Muscle layer of duodenum (tissue), 2 donors: ENCODE results near the gene RHBDD3.
"Not testable (repeated sequence)": the region's sequence is repeated elsewhere in the genome, so short reads cannot be mapped to it uniquely, and the experiment has no call there.

Source experiments
- H3K27ac ChIP-seq: one replicate; pipeline ENCODE4 v1.7.0; 2013; ENCODE audit warnings: mild to moderate bottlenecking, low read length
- H3K27me3 ChIP-seq: one replicate; pipeline ENCODE4 v1.7.0; 2013; ENCODE audit warnings: low read depth, mild to moderate bottlenecking, control low read depth, low read length
- H3K36me3 ChIP-seq, 2 donors: one replicate each; pipeline ENCODE4 v1.7.0; 2013; ENCODE audit warnings: low read length in 2 of 2, control low read depth in 1 of 2, mild to moderate bottlenecking in 1 of 2; ENCODE audit not compliant: insufficient read depth in 2 of 2, control insufficient read depth in 1 of 2
- H3K4me1 ChIP-seq, 2 donors: one replicate each; pipeline ENCODE4 v1.7.0; 2013; ENCODE audit warnings: low read length in 2 of 2, mild to moderate bottlenecking in 2 of 2, control low read depth in 1 of 2, moderate library complexity in 1 of 2; ENCODE audit not compliant: insufficient read depth in 2 of 2, control insufficient read depth in 1 of 2
- H3K4me3 ChIP-seq, 2 donors: one replicate each; pipeline ENCODE4 v1.7.0; 2013; ENCODE audit warnings: low read length in 2 of 2, low read depth in 1 of 2, mild to moderate bottlenecking in 1 of 2
- H3K9me3 ChIP-seq, 2 donors: one replicate each; pipeline ENCODE4 v1.7.0; 2013; ENCODE audit warnings: low read length in 2 of 2, control low read depth in 1 of 2, mild to moderate bottlenecking in 1 of 2; ENCODE audit not compliant: control insufficient read depth in 1 of 2
- donor health status: healthy.

The RHBDD3 gene

GRCh38 chr22:29255064-29255621, 12.6 kb downstream of the RHBDD3 start:
- no peak overlapping the region for H3K27ac ChIP-seq
- no peak overlapping the region for H3K4me3 ChIP-seq
- H3K36me3 ChIP-seq: peaks cover 0 to 2% of the 10 kb centered on the region in 2 donors
- no peaks in the 10 kb centered on the region for H3K27me3 ChIP-seq
- H3K4me1 ChIP-seq: no peaks in the 10 kb centered on the region
- no peaks in the 10 kb centered on the region for H3K9me3 ChIP-seq

DNA sequence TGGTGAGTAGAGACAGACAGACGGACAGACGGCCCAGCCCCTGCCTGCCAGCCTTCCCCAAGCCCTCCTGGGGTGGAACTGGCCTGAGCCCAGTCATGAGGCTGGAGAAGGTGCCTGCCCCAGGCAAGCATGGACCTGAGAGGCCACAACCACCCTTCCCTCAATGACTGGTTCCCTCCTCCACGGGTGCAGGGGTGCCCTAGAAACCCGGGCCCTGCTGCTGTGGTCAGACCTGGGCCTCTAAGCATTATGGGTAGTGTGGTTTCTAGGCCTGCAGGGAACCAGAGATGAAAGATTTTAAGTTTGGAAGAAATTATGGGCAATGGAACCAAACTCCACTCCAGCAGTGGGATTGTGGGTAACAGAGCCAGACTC, 13.5 kb downstream of the RHBDD3 start:
- H3K27me3 ChIP-seq: no peaks in the 10 kb centered on the region
- H3K4me1 ChIP-seq: no peaks in the 10 kb centered on the region
- no peak overlapping the region for H3K4me3 ChIP-seq
- no peaks in the 10 kb centered on the region for H3K9me3 ChIP-seq
- H3K36me3 ChIP-seq: no peaks in the 10 kb centered on the region
- no peak overlapping the region for H3K27ac ChIP-seq

- H3K27me3 ChIP-seq: no peaks in the 10 kb centered on the region
- no peak overlapping the region for H3K4me3 ChIP-seq
- no peaks in the 10 kb centered on the region for H3K4me1 ChIP-seq
- H3K27ac ChIP-seq: no peak overlapping the region
- no peaks in the 10 kb centered on the region for H3K36me3 ChIP-seq
- no peaks in the 10 kb centered on the region for H3K9me3 ChIP-seq
Observed at GRCh38 chr22:29253561-29254285, 14.1 kb downstream of the RHBDD3 start.

- H3K36me3 ChIP-seq: no peaks in the 10 kb centered on the region
- H3K4me3 ChIP-seq: no peak overlapping the region
- H3K27ac ChIP-seq: no peak overlapping the region
- H3K27me3 ChIP-seq: no peaks in the 10 kb centered on the region
- H3K4me1 ChIP-seq: no peaks in the 10 kb centered on the region
- H3K9me3 ChIP-seq: no peaks in the 10 kb centered on the region
Observed at GRCh38 chr22:29251981-29252911, 15.5 kb downstream of the RHBDD3 start.

DNA sequence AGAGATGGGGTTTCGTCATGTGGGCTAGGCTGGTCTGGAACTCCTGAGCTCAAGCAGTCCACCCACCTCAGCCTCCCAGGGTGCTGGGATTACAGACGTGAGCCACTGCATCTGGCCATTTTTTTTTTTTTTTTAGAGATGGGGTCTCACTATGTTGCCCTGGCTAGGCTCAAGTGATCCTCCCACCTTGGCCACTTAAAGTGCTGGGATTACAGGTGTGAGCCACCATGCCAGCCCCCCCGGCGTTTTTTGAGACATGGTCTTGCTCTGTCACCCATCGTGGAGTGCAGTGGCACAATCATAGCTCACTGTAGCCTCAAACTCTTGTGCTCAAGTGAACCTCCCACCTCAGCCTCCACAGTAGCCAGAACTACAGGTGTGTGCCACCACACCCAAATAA, 16.5 kb downstream of the RHBDD3 start:
- Histone ChIP-seq H3K4me3 (no peak overlapping the region), H3K27me3 (no peaks in the 10 kb centered on the region), H3K36me3 (no peaks in the 10 kb centered on the region), H3K4me1 (no peaks in the 10 kb centered on the region), H3K9me3 (no peaks in the 10 kb centered on the region), H3K27ac (no peak overlapping the region)

DNA sequence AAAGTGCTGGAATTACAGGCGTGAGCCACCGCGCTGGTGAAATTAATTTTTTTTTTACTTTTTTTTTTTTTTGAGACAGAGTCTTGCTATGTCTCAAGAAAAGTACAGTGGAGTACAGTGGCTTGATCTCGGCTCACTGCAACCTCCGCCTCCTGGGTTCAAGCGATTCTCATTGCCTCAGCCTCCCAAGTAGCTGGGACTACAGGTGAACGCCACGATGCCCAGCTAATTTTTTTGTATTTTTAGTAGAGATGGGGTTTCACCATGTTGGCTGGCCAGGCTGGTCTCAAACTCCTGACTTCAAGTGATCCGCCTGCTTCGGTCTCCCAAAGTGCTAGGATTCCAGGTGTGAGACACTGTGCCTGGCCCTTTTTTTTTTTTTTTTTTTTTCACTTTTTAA, 19.9 kb downstream of the RHBDD3 start:
- H3K4me1 ChIP-seq, H3K9me3 ChIP-seq, H3K4me3 ChIP-seq, H3K27me3 ChIP-seq, H3K36me3 ChIP-seq, H3K27ac ChIP-seq: not testable (repeated sequence)

GRCh38 chr22:29245626-29246385, 22.0 kb downstream of the RHBDD3 start:
- Histone ChIP-seq H3K9me3 (peaks cover 0 to 7% of the 10 kb centered on the region in 2 donors), H3K27ac (no peak overlapping the region), H3K36me3 (no peaks in the 10 kb centered on the region), H3K27me3 (no peaks in the 10 kb centered on the region), H3K4me3 (no peak overlapping the region), H3K4me1 (no peaks in the 10 kb centered on the region)

GRCh38 chr22:29244785-29245625, 22.8 kb downstream of the RHBDD3 start:
- Histone ChIP-seq H3K4me3 (no peak overlapping the region), H3K27ac (no peak overlapping the region), H3K27me3 (no peaks in the 10 kb centered on the region), H3K9me3 (peaks cover 0 to 7% of the 10 kb centered on the region in 2 donors), H3K4me1 (no peaks in the 10 kb centered on the region), H3K36me3 (no peaks in the 10 kb centered on the region)

- H3K4me3 ChIP-seq: no peak overlapping the region
- H3K27me3 ChIP-seq: no peaks in the 10 kb centered on the region
- H3K27ac ChIP-seq: no peak overlapping the region
- peaks cover 0 to 7% of the 10 kb centered on the region in 2 donors for H3K9me3 ChIP-seq
- H3K36me3 ChIP-seq: no peaks in the 10 kb centered on the region
- H3K4me1 ChIP-seq: no peaks in the 10 kb centered on the region
Observed at GRCh38 chr22:29243874-29244446, 23.8 kb downstream of the RHBDD3 start.

DNA sequence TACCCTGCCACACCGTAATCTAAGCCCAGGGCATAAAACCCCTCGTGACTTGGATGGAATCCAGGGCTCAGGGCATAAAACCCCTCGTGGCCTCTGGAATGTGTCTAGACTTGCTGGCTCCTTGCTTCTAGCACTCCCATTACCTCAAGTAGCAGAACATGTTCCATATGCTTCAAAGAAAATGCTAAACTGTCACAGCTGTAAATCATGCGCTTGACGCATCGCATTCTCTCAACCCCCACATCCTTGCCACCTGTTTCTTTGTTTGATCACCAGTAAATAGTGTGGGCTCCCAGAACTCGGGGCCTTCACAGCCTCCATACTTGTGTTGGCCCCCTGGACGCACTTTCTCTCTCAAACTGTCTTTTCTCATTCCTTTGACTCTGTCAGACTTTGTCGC, 27.3 kb downstream of the RHBDD3 start:
- not testable (repeated sequence) for H3K27me3 ChIP-seq, H3K4me3 ChIP-seq

More for the DNA sequence above, 27.3 kb downstream of the RHBDD3 start:
- H3K27ac ChIP-seq, H3K9me3 ChIP-seq, H3K4me1 ChIP-seq, H3K36me3 ChIP-seq: not testable (repeated sequence)
